ENCODE data around the gene MBD3.
"Not testable (repeated sequence)": the region's sequence is repeated elsewhere in the genome, so short reads cannot be mapped to it uniquely, and the experiment has no call there.

The MBD3 gene

DNA sequence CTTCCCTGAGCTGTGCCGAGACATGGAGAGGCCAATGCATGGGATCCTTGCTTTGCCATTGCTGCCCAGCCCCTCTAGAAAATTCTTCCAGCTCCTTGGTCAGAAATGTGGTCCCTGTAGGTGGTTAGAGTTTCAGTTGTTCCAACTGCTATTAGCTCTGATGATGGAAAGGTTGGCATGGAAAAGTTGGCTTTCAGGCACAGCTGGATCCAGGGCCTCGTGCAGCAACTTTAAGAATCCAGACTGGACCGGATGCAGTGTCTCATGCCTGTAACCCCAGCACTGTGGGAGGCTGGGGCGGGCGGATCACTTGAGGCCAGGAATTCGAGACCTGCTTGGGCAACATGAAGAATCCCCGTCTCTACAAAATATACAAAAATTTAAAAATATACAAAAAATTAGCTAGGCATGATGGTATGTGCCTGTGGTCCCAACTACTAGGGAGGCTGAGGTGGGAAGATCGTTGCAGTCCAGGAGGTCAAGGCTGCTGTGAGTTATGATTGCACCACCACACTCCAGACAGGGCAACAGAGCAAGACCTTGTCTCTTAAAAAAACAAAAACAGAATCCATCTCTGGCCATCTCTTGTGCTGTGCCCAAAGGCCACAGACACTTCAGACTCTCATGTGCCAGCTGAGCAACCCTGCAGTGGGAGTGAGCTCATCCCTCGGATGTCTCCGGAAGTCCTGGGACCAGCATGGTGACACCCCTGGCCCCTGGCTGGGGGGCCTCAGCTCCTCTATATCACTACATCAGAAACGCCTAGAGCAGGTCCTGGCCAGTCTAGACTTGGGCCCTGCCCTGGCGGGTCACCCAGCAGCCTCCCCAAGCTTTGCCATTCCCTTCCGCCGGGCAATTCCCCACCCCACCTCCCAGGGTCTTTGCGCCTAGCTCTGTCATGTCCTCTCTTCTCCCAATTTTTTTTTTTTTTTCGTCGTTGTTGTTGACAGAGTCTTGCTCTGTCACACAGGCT, 41.3 kb downstream of the MBD3 start:
- Histone ChIP-seq H3K4me3 (ENCODE audit: low read length) (no peak overlapping the region), H3K4me1 (ENCODE audit: control insufficient read depth, insufficient read depth, low read length) (no peaks in the 10 kb centered on the region), H3K27me3 (replicated peaks; ENCODE audit: control insufficient read depth, insufficient read depth, low read length) (no peaks in the 10 kb centered on the region), H3K9me3 (ENCODE audit: control insufficient read depth, low read length) (no peaks in the 10 kb centered on the region), H3K36me3 (ENCODE audit: control insufficient read depth, insufficient read depth, low read length, severe bottlenecking) (no peaks in the 10 kb centered on the region), H3K9ac (ENCODE audit: low read length) (no peak overlapping the region)
- DNase-seq (ENCODE audit: low read depth) = no peak

DNA sequence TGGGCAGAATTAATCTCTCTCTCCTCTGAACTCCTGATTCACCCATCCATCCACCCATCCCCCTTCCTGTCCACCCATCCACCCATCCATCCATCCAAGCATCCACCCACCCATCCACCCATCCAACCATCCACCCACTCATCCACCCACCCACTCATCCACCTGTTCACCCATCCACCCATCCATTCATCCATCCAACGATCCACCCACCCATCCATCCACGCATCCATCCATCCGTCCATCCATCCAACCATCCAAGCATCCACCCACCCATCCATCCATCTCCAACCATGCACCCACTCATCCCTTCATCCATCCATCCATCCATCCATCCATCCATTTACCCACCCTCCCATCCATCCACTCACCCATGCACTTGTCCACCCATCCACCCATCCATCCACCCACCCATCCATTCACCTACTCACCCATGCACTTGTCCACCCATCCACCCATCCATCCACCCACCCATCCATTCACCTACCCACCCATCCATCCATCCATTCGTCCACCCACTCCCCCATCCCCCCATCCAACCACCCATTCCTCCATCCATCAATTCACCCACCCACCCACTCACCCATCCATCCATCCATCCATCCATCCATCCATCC, 43.2 kb downstream of the MBD3 start:
- Histone ChIP-seq H3K9me3 (ENCODE audit: control insufficient read depth, low read length) (no peaks in the 10 kb centered on the region), H3K4me3 (ENCODE audit: low read length) (no peak overlapping the region)

GRCh38 chr19:1540365-1540925, 52.2 kb downstream of the MBD3 start:
- Histone ChIP-seq H3K36me3 (ENCODE audit: control insufficient read depth, insufficient read depth, low read length, severe bottlenecking) (no peaks in the 10 kb centered on the region), H3K4me1 (ENCODE audit: control insufficient read depth, insufficient read depth, low read length) (peaks cover 15% of the 10 kb centered on the region), H3K4me3 (ENCODE audit: low read length) (no peak overlapping the region), H3K9me3 (ENCODE audit: control insufficient read depth, low read length) (peaks cover 3% of the 10 kb centered on the region), H3K9ac (ENCODE audit: low read length) (peak overlapping the region; percentile 9), H3K27me3 (replicated peaks; ENCODE audit: control insufficient read depth, insufficient read depth, low read length) (peaks cover 9% of the 10 kb centered on the region)
- DNase-seq (ENCODE audit: low read depth) = no peak

More for the DNA sequence above, 43.2 kb downstream of the MBD3 start:
- Histone ChIP-seq H3K36me3 (ENCODE audit: control insufficient read depth, insufficient read depth, low read length, severe bottlenecking) (no peaks in the 10 kb centered on the region), H3K9ac (ENCODE audit: low read length) (no peak overlapping the region), H3K27me3 (replicated peaks; ENCODE audit: control insufficient read depth, insufficient read depth, low read length) (no peaks in the 10 kb centered on the region), H3K4me1 (ENCODE audit: control insufficient read depth, insufficient read depth, low read length) (no peaks in the 10 kb centered on the region)
- no peak for DNase-seq (ENCODE audit: low read depth)

DNA sequence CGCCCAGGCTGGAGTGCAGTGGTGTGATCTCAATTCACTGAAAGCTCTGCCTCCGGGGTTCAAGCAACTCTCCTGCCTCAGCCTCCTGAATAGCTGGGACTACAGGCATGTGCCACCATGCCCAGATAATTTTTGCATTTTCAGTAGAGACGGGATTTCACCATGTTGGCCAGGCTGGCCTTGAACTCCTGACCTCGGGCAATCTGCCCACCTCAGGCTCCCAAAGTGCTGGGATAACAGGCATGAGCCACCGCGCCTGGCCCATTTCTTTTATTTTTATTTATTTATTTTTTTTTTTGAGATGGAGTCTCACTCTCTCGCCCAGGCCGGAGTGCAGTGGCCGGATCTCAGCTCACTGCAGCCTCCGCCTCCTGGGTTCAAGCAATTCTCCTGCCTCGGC, 52.9 kb downstream of the MBD3 start:
- H3K9ac ChIP-seq (ENCODE audit: low read length); H3K4me3 ChIP-seq (ENCODE audit: low read length); DNase-seq (ENCODE audit: low read depth); H3K9me3 ChIP-seq (ENCODE audit: control insufficient read depth, low read length); H3K27me3 ChIP-seq (replicated peaks; ENCODE audit: control insufficient read depth, insufficient read depth, low read length); H3K36me3 ChIP-seq (ENCODE audit: control insufficient read depth, insufficient read depth, low read length, severe bottlenecking): not testable (repeated sequence)
- H3K4me1 ChIP-seq (ENCODE audit: control insufficient read depth, insufficient read depth, low read length) = peaks cover 15% of the 10 kb centered on the region

GRCh38 chr19:1538978-1539377, 53.7 kb downstream of the MBD3 start:
- DNase-seq (ENCODE audit: low read depth) = peak; percentile 43
- Histone ChIP-seq H3K36me3 (ENCODE audit: control insufficient read depth, insufficient read depth, low read length, severe bottlenecking) (no peaks in the 10 kb centered on the region), H3K27me3 (replicated peaks; ENCODE audit: control insufficient read depth, insufficient read depth, low read length) (peaks cover 9% of the 10 kb centered on the region), H3K4me3 (ENCODE audit: low read length) (peak overlapping the region; percentile 35), H3K9ac (ENCODE audit: low read length) (peak overlapping the region; percentile 0), H3K9me3 (ENCODE audit: control insufficient read depth, low read length) (peaks cover 3% of the 10 kb centered on the region), H3K4me1 (ENCODE audit: control insufficient read depth, insufficient read depth, low read length) (peaks cover 15% of the 10 kb centered on the region)

DNA sequence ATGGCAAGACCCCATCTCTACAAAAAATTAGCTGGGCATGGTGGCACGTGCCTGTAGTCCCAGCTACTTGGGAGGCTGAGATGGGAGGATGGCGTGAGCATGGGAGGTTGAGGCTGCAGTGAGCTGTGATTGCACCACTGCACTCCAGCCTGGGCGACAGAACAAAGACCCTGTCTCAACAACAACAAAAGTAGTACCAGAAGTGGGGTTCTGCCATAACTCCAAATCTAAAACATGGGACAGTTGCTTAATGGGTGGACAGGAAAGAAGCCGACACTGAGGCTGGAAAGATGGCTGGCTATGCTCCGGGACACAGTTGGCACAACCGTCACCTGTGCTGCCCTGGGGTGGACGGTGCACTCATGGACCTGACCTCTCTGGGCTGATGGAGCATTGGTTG, 57.0 kb downstream of the MBD3 start:
- H3K27me3 ChIP-seq (replicated peaks; ENCODE audit: control insufficient read depth, insufficient read depth, low read length); H3K4me3 ChIP-seq (ENCODE audit: low read length); H3K36me3 ChIP-seq (ENCODE audit: control insufficient read depth, insufficient read depth, low read length, severe bottlenecking); H3K9ac ChIP-seq (ENCODE audit: low read length); DNase-seq (ENCODE audit: low read depth); H3K9me3 ChIP-seq (ENCODE audit: control insufficient read depth, low read length): not testable (repeated sequence)
- H3K4me1 ChIP-seq (ENCODE audit: control insufficient read depth, insufficient read depth, low read length) = peaks cover 14% of the 10 kb centered on the region

GRCh38 chr19:1534972-1535371, 57.7 kb downstream of the MBD3 start:
- Histone ChIP-seq H3K4me3 (ENCODE audit: low read length) (no peak overlapping the region), H3K27me3 (replicated peaks; ENCODE audit: control insufficient read depth, insufficient read depth, low read length) (peaks cover 3% of the 10 kb centered on the region), H3K9me3 (ENCODE audit: control insufficient read depth, low read length) (peaks cover 3% of the 10 kb centered on the region), H3K36me3 (ENCODE audit: control insufficient read depth, insufficient read depth, low read length, severe bottlenecking) (no peaks in the 10 kb centered on the region), H3K9ac (ENCODE audit: low read length) (no peak overlapping the region), H3K4me1 (ENCODE audit: control insufficient read depth, insufficient read depth, low read length) (peaks cover 7% of the 10 kb centered on the region)
- no peak for DNase-seq (ENCODE audit: low read depth)

GRCh38 chr19:1533510-1534150, 59.0 kb downstream of the MBD3 start:
- H3K9me3 ChIP-seq (ENCODE audit: control insufficient read depth, low read length) = peaks cover 3% of the 10 kb centered on the region
- no peaks in the 10 kb centered on the region for H3K36me3 ChIP-seq (ENCODE audit: control insufficient read depth, insufficient read depth, low read length, severe bottlenecking)
- no peak overlapping the region for H3K4me3 ChIP-seq (ENCODE audit: low read length)
- DNase-seq (ENCODE audit: low read depth) = no peak
- peaks cover 2% of the 10 kb centered on the region for H3K4me1 ChIP-seq (ENCODE audit: control insufficient read depth, insufficient read depth, low read length)
- H3K27me3 ChIP-seq (replicated peaks; ENCODE audit: control insufficient read depth, insufficient read depth, low read length) = peaks cover 3% of the 10 kb centered on the region
- no peak overlapping the region for H3K9ac ChIP-seq (ENCODE audit: low read length)

DNA sequence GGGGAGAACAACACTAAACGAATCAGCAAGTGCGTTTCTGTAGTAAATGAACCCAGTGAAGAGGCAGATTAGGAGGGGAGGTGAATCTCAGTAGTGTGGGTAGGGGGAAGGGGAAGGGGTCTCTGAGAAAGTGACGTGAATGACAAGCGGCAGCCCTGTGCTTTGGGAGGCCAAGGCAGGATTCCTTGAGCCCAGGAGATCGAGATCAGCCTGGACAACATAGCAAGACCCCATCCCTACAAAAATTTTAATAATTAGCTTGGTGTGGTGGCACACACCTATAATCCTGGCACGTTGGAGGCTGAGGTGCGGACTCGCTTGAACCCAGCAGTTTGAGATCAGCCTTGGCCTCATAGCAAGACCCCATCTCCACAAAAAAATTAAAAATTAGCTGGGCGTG, 60.7 kb downstream of the MBD3 start:
- H3K4me3 ChIP-seq (ENCODE audit: low read length) = no peak overlapping the region
- H3K4me1 ChIP-seq (ENCODE audit: control insufficient read depth, insufficient read depth, low read length) = no peaks in the 10 kb centered on the region
- H3K36me3 ChIP-seq (ENCODE audit: control insufficient read depth, insufficient read depth, low read length, severe bottlenecking) = no peaks in the 10 kb centered on the region
- H3K27me3 ChIP-seq (replicated peaks; ENCODE audit: control insufficient read depth, insufficient read depth, low read length) = no peaks in the 10 kb centered on the region
- DNase-seq (ENCODE audit: low read depth) = no peak
- H3K9ac ChIP-seq (ENCODE audit: low read length) = no peak overlapping the region
- peaks cover 3% of the 10 kb centered on the region for H3K9me3 ChIP-seq (ENCODE audit: control insufficient read depth, low read length)

DNA sequence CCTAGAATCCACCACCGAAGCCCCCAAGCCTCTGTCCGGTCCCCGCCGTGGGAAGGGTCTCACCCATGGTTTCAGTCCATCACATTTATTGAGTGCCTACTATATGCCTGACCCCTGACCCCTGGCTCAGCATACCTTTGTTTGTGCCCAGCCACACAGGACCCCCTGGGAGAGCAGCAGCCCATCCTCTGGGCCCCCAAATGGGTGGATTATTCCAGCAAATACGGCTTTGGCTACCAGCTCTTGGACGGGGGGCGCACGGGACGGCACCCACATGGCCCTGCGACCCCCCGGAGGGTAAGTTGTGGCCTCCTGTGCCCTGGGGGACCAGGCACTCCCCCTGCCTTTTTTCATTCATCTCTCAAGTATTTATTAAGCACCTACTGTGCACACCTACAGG, 61.1 kb downstream of the MBD3 start:
- DNase-seq (ENCODE audit: low read depth) = no peak
- H3K27me3 ChIP-seq (replicated peaks; ENCODE audit: control insufficient read depth, insufficient read depth, low read length) = no peaks in the 10 kb centered on the region
- H3K9me3 ChIP-seq (ENCODE audit: control insufficient read depth, low read length) = peaks cover 3% of the 10 kb centered on the region
- H3K9ac ChIP-seq (ENCODE audit: low read length) = no peak overlapping the region
- no peaks in the 10 kb centered on the region for H3K36me3 ChIP-seq (ENCODE audit: control insufficient read depth, insufficient read depth, low read length, severe bottlenecking)
- H3K4me1 ChIP-seq (ENCODE audit: control insufficient read depth, insufficient read depth, low read length) = no peaks in the 10 kb centered on the region
- no peak overlapping the region for H3K4me3 ChIP-seq (ENCODE audit: low read length)

DNA sequence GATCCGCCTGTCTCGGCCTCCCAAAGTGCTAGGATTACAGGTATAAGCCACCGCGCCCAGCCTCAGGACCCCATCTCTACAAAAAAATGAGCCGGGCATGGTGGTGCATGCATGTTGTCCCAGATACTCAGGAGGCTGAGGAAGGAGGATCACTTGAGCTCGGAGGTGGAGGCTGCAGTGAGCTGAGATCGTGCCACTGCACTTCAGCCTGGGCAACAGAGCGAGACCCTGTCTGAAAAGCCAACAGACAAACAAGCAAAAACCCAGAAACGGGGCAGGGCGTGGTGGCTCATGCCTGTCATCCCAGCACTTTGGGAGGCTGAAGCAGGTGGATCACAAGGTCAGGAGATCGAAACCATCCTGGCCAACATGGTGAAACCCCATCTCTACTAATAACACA, 61.8 kb downstream of the MBD3 start:
- not testable (repeated sequence) for DNase-seq (ENCODE audit: low read depth); H3K9ac ChIP-seq (ENCODE audit: low read length)

More for the DNA sequence above, 61.8 kb downstream of the MBD3 start:
- not testable (repeated sequence) for H3K27me3 ChIP-seq (replicated peaks; ENCODE audit: control insufficient read depth, insufficient read depth, low read length); H3K4me1 ChIP-seq (ENCODE audit: control insufficient read depth, insufficient read depth, low read length); H3K36me3 ChIP-seq (ENCODE audit: control insufficient read depth, insufficient read depth, low read length, severe bottlenecking); H3K9me3 ChIP-seq (ENCODE audit: control insufficient read depth, low read length); H3K4me3 ChIP-seq (ENCODE audit: low read length)
